ENCODE measurements around the gene MNAT1.

DNA sequence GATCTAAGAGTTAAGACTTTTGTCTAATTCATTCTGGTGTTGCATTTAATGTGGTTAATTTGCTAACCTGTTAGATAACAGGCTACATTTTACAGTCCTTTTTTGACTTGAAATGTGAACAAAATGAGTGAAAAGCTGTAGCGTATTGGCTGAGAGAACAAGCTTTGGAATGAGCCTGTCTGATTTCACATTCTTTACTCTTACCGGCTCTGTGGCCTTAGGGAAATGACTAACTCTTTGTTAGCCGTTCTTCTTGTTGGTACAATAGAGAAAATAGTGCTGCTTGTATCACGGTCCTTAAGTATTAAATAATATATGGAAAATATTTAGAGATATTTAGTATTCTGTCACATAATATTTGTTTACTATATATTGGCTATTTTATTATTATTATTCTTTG is 1.9 kb downstream of the MNAT1 start:
- TF ChIP-seq, protein P1, sequence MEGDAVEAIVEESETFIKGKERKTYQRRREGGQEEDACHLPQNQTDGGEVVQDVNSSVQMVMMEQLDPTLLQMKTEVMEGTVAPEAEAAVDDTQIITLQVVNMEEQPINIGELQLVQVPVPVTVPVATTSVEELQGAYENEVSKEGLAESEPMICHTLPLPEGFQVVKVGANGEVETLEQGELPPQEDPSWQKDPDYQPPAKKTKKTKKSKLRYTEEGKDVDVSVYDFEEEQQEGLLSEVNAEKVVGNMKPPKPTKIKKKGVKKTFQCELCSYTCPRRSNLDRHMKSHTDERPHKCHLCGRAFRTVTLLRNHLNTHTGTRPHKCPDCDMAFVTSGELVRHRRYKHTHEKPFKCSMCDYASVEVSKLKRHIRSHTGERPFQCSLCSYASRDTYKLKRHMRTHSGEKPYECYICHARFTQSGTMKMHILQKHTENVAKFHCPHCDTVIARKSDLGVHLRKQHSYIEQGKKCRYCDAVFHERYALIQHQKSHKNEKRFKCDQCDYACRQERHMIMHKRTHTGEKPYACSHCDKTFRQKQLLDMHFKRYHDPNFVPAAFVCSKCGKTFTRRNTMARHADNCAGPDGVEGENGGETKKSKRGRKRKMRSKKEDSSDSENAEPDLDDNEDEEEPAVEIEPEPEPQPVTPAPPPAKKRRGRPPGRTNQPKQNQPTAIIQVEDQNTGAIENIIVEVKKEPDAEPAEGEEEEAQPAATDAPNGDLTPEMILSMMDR (conservative IDR thresholded peaks at IDR 0.05 in 1 of 2, IDR thresholded peaks at IDR 0.05 in 1 of 2; ENCODE audit: extremely low read depth in 1 of 2, insufficient read depth in 1 of 2, low read depth in 1 of 2, low read length in 2 of 2), result no peak
- TF ChIP-seq EZH2 (IDR thresholded peaks at IDR 0.05; ENCODE audit: borderline replicate concordance, low read length), result no peak

All from mammary epithelial cell (primary cell).